ENCODE data around the gene HOXA6.

The HOXA6 gene

GRCh38 chr7:27112955-27113949 lies 34.3 kb downstream of the HOXA6 start:
- peak overlapping the region; percentile 43 for H3K4me3 ChIP-seq (replicated peaks; ENCODE audit: low read depth, low read length)
- peak; percentile 61 for DNase-seq (ENCODE audit: low read depth)
- no peak for TF ChIP-seq CTCF (IDR thresholded peaks at IDR 0.05; ENCODE audit: low read length, missing control alignments)

GRCh38 chr7:27112361-27112760 lies 35.2 kb downstream of the HOXA6 start:
- H3K4me3 ChIP-seq (replicated peaks; ENCODE audit: low read depth, low read length), result peak overlapping the region; percentile 43
- no peak for DNase-seq (ENCODE audit: low read depth)

DNA sequence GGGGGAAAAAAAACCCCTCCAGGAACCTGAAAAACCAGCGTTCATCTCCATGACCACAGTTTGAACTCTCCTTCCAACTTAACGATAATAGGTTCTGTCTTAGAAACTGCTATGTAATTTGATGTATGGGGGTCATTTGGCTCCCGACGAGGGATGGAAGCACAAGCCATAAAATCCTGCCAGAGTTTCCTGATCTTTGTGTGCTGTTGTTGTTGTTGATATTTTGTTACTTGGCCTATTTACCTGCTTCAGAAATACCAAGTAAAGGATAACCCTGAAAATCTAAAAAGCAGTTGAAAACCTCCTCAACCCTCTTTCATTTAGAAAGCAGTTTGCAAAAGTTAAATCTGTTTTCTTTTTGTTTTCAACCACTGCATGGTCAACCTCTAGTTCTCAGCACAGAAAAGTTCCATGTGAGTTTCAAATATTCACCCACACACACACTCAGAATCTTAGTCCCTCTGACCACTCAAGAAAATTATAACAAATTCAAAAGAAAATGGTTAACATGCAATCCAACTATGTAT lies 35.8 kb downstream of the HOXA6 start:
- no peak overlapping the region for H3K4me3 ChIP-seq (replicated peaks; ENCODE audit: low read depth, low read length)
- TF ChIP-seq CTCF (IDR thresholded peaks at IDR 0.05; ENCODE audit: low read length, missing control alignments), result no peak
- DNase-seq (ENCODE audit: low read depth), result no peak

More at GRCh38 chr7:27112361-27112760, 35.2 kb downstream of the HOXA6 start:
- TF ChIP-seq CTCF (IDR thresholded peaks at IDR 0.05; ENCODE audit: low read length, missing control alignments), result no peak

GRCh38 chr7:27111042-27111750 lies 36.4 kb downstream of the HOXA6 start:
- TF ChIP-seq CTCF (IDR thresholded peaks at IDR 0.05; ENCODE audit: low read length, missing control alignments), result no peak
- no peak overlapping the region for H3K4me3 ChIP-seq (replicated peaks; ENCODE audit: low read depth, low read length)
- peak; percentile 48 for DNase-seq (ENCODE audit: low read depth)

GRCh38 chr7:27110186-27111031 lies 37.2 kb downstream of the HOXA6 start:
- no peak overlapping the region for H3K4me3 ChIP-seq (replicated peaks; ENCODE audit: low read depth, low read length)
- TF ChIP-seq CTCF (IDR thresholded peaks at IDR 0.05; ENCODE audit: low read length, missing control alignments), result no peak
- DNase-seq (ENCODE audit: low read depth), result peak; percentile 65

- no peak for TF ChIP-seq CTCF (IDR thresholded peaks at IDR 0.05; ENCODE audit: low read length, missing control alignments)
- no peak overlapping the region for H3K4me3 ChIP-seq (replicated peaks; ENCODE audit: low read depth, low read length)
- DNase-seq (ENCODE audit: low read depth), result no peak
Observed at GRCh38 chr7:27109466-27110185, 37.9 kb downstream of the HOXA6 start.

Measured in fibroblast of pulmonary artery (primary cell).